Measurements from ENCODE around the gene FCF1. TPM values are rescaled to one million over a fixed set of nuclear protein-coding genes. Genes with fewer than 3 reads are reported as not detected.
"Not testable (repeated sequence)": the region's sequence is repeated elsewhere in the genome, so short reads cannot be mapped to it uniquely, and the experiment has no call there.

FCF1 gene
- total RNA-seq, 1 donor from 2014 or later = 37.6 TPM

DNA sequence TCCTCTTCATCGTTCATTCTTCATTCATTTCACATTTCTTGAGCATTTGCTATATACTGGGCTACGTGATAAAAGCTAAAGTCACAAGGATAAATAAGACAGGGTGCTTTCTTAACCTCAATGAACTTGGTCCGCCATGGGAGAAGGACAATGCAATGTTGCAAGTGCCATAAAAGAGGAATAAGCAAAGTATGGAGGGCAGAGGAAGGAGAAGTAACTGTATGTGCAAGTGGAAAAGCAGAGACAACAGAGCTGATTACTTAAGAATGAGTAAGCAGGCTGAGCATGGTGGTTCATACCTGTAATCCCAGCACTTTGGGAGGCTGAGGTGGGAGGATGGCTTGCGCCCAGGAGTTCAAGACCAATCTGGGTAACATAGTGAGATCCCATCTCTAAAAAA, 14.5 kb upstream of the FCF1 start:
- DNase-seq (ENCODE audit: low spot score) = no peak

DNA sequence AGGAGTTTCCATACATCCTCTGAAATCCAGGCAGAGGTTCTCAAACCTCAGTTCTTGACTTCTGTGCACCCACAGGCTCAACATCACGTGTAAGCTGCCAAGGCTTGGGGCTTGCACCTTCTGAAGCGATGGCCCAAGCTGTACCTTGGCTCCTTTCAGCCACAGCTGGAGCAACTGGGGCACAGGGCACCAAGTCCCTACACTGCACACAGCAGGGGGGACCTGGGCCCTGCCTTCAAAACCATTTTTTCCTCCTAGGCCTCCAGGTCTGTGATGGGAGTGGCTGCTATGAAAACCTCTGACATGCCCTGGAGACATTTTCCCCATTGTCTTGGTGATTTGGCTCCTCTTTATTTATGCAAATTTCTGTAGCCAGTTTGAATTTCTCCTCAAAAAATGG, 10.7 kb upstream of the FCF1 start:
- DNase-seq (ENCODE audit: low spot score) = no peak

DNA sequence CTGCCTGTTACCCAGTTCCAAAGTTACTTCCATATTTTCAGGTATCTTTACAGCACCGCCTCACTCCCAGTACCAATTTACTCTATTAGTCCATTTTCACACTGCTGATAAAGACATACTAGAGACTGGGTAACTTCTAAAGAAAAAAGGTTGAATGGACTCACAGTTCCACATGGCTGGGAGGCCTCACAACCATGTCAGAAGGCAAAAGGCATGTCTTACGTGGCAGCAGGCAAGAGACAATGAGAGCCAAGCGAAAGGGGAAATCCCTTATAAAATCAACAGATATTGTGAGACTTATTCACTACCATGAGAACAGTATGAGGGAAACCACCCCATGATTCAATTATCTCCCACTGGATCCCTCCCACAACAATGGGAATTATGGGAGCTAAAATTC, 9.9 kb upstream of the FCF1 start:
- no peak for DNase-seq (ENCODE audit: low spot score)

GRCh38 chr14:74704656-74705055, 8.3 kb upstream of the FCF1 start:
- no peak for DNase-seq (ENCODE audit: low spot score)

- no peak for DNase-seq (ENCODE audit: low spot score)
These were observed 7.1 kb upstream of the FCF1 start for GRCh38 chr14:74705613-74706500.

- no peak for DNase-seq (ENCODE audit: low spot score)
These were observed 2.5 kb upstream of the FCF1 start for GRCh38 chr14:74710480-74710879.

- DNase-seq (ENCODE audit: low spot score) = no peak
These were observed 1.3 kb upstream of the FCF1 start for GRCh38 chr14:74711651-74712050.

- DNase-seq (ENCODE audit: low spot score) = no peak
These were observed 421 bp downstream of the FCF1 start for GRCh38 chr14:74713395-74713735.

GRCh38 chr14:74720526-74720925, 7.6 kb downstream of the FCF1 start:
- no peak for DNase-seq (ENCODE audit: low spot score)

- DNase-seq (ENCODE audit: low spot score) = no peak
These were observed 10.2 kb downstream of the FCF1 start for GRCh38 chr14:74723134-74723533.

- no peak for DNase-seq (ENCODE audit: low spot score)
These were observed 19.4 kb downstream of the FCF1 start for GRCh38 chr14:74732387-74732786.

- DNase-seq (ENCODE audit: low spot score) = no peak
These were observed 20.3 kb downstream of the FCF1 start for GRCh38 chr14:74733221-74733620.

DNA sequence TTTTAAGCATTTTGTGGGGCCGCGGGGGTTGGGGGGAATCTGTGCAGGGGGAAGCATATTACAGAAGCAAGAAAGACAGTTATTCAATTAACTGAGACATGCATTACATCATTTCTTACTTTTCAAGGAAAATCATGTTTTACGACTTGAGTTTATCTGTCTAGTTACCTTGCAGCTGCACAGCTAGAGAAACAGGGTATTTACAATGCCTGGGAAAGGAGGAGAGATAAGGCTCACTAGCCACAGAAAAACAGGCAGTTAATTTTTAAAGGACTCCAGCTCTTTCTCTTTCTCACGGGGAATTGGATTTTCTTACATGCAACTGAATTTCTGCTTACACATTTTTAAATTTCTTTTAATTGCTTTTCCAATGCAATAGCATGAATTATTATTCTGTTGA, 22.2 kb downstream of the FCF1 start:
- DNase-seq (ENCODE audit: low spot score) = no peak

GRCh38 chr14:74737753-74738325, 24.9 kb downstream of the FCF1 start:
- no peak for DNase-seq (ENCODE audit: low spot score)

GRCh38 chr14:74739293-74740030, 26.5 kb downstream of the FCF1 start:
- no peak for DNase-seq (ENCODE audit: low spot score)

DNA sequence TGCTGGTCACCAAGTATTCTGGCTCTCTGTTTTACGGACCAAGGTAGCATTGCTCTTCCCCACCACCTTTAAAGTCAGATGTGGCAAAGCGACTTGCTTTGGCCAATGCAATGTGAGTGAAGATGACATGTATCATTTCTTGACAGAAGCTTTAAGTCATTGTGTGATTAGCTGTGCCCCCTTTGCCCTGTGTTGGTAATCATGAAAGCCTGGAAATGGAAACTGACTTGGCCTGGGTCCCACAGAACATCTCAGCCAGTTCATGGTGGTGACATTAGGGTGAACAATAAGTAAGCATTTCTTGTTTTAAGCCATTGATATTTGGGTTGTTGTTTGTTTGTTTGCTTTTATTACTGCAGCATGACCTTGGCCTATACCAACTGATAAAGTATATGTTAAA, 34.3 kb downstream of the FCF1 start:
- DNase-seq (ENCODE audit: low spot score) = no peak

DNA sequence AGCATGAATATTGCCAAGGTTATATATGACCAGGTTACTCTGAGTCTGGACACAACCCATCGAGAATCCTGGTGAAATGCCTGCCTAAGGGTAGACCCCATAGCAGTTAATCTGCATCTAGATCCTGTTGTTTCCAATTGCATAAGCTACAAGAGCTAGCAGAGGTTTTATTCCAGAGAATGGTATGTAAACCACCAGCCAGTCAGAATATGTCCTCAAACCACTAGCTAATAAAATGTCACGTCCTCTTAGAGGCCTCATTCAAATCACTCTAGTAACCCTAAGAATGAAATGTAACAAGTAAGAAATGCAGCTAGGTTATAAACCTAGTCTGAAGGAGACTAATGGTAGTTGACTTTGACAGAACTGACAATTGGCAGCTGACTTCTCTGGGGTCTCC, 41.2 kb downstream of the FCF1 start:
- no peak for DNase-seq (ENCODE audit: low spot score)

GRCh38 chr14:74754899-74755298, 42.0 kb downstream of the FCF1 start:
- DNase-seq (ENCODE audit: low spot score) = no peak

GRCh38 chr14:74756326-74756725, 43.4 kb downstream of the FCF1 start:
- no peak for DNase-seq (ENCODE audit: low spot score)

GRCh38 chr14:74758505-74758904, 45.6 kb downstream of the FCF1 start:
- DNase-seq (ENCODE audit: low spot score) = not testable (repeated sequence)

DNA sequence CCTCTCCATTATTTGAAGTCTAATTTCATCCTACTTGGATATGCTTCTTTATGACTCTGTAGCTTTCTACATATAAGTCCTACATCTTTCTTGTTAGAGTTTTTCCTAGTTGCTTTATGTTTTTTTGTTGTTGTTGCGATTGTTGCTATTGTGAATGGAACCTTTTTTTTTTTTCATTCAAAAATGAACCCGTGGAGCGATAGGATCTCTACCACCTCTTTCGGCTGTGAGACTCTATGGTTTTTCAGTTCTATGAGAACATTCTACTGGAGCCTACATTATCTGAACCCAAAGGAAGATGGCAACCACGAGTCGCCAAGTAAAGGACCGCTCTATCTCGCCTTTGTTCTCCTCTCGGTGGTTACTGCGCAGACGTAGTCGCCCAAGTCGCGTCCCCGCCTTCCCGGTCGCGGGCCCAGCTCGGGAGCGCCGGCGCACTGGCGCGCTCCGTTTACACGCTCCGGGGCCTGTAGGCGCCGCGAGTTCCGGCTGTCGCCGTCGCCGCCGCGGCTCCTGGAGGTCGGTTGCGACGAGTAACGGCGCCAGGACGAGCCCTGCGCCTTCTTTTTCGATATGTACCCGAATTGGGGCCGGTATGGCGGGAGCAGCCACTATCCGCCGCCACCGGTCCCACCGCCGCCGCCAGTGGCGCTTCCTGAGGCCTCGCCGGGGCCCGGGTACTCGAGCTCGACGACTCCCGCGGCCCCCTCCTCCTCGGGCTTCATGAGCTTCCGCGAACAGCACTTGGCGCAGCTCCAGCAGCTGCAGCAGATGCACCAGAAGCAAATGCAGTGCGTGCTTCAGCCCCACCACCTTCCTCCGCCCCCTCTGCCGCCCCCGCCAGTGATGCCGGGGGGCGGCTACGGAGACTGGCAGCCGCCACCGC, 50.2 kb downstream of the FCF1 start, which contains the start of gene YLPM1:
Gene YLPM1, plus strand, starts transcription at position 400 of the 886 bp plus-strand sequence. Its CDS starts 174 bp downstream, at position 574.
- peak; percentile 97 for DNase-seq (ENCODE audit: low spot score)

Measured in mesenteric fat pad (tissue), 1 donor.